Measurements from ENCODE around the gene ADAMTS12. TPM values are rescaled to one million over a fixed set of nuclear protein-coding genes. Genes with fewer than 3 reads are reported as not detected.

ADAMTS12 gene
- total RNA-seq, 3 donors from 2014 or later = 4.4 to 17.4 (median 15.0) TPM

GRCh38 chr5:33781286-33781685 lies 110.5 kb downstream of the ADAMTS12 start:
- intact Hi-C loops (cut with DNase I; ENCODE audit: low total_unique reads) = no loop called here
- TF ChIP-seq POLR2A (IDR thresholded peaks at IDR 0.05) (no peak), CTCF (IDR thresholded peaks at IDR 0.05) (no peak), POLR2AphosphoS5 (IDR thresholded peaks at IDR 0.05) (no peak)
- Histone ChIP-seq H3K36me3 (peaks cover 4% of the 10 kb centered on the region), H3K9me3 (peaks cover 4 to 8% of the 10 kb centered on the region in 2 donors), H3K4me3 (no peak overlapping the region), H3K27me3 (no peaks in the 10 kb centered on the region), H3K27ac (no peak overlapping the region), H3K4me1 (no peaks in the 10 kb centered on the region)
- no peak for DNase-seq (ENCODE audit: low spot score in 2 of 2)

- H3K36me3 ChIP-seq = peaks cover 4% of the 10 kb centered on the region
- H3K4me1 ChIP-seq = peaks cover 0 to 4% of the 10 kb centered on the region in 2 donors
- intact Hi-C loops (cut with DNase I; ENCODE audit: low total_unique reads) = no loop called here
- no peak overlapping the region for H3K4me3 ChIP-seq
- TF ChIP-seq CTCF (IDR thresholded peaks at IDR 0.05) (no peak), POLR2AphosphoS5 (IDR thresholded peaks at IDR 0.05) (no peak), POLR2A (IDR thresholded peaks at IDR 0.05) (no peak)
- H3K9me3 ChIP-seq = peaks cover 0 to 8% of the 10 kb centered on the region in 2 donors
- no peak for DNase-seq (ENCODE audit: low spot score in 2 of 2)
- H3K27ac ChIP-seq = no peak overlapping the region
- H3K27me3 ChIP-seq = no peaks in the 10 kb centered on the region
Observed at GRCh38 chr5:33776151-33776660, 115.6 kb downstream of the ADAMTS12 start.

GRCh38 chr5:33774341-33774740 lies 117.4 kb downstream of the ADAMTS12 start:
- no peaks in the 10 kb centered on the region for H3K27me3 ChIP-seq
- intact Hi-C loops (cut with DNase I; ENCODE audit: low total_unique reads) = no loop called here
- no peak for DNase-seq (ENCODE audit: low spot score in 2 of 2)
- H3K27ac ChIP-seq = no peak overlapping the region
- H3K4me3 ChIP-seq = no peak overlapping the region
- TF ChIP-seq CTCF (IDR thresholded peaks at IDR 0.05) (no peak), POLR2AphosphoS5 (IDR thresholded peaks at IDR 0.05) (no peak)
- peaks cover 4% of the 10 kb centered on the region for H3K36me3 ChIP-seq
- peaks cover 0 to 4% of the 10 kb centered on the region in 2 donors for H3K4me1 ChIP-seq
- H3K9me3 ChIP-seq = peaks cover 0 to 8% of the 10 kb centered on the region in 2 donors

GRCh38 chr5:33772380-33772897 lies 119.4 kb downstream of the ADAMTS12 start:
- no peaks in the 10 kb centered on the region for H3K9me3 ChIP-seq
- no peaks in the 10 kb centered on the region for H3K36me3 ChIP-seq
- no peak overlapping the region for H3K4me3 ChIP-seq
- H3K27ac ChIP-seq = peak overlapping the region in 1 of 2 donors; percentile 67
- peaks cover 0 to 4% of the 10 kb centered on the region in 2 donors for H3K4me1 ChIP-seq
- TF ChIP-seq POLR2A (IDR thresholded peaks at IDR 0.05) = no peak
- no peak for TF ChIP-seq CTCF (IDR thresholded peaks at IDR 0.05)
- TF ChIP-seq POLR2AphosphoS5 (IDR thresholded peaks at IDR 0.05) = no peak
- no peak for DNase-seq (ENCODE audit: low spot score in 2 of 2)
- H3K27me3 ChIP-seq = no peaks in the 10 kb centered on the region
- intact Hi-C loops (cut with DNase I; ENCODE audit: low total_unique reads) = no loop called here

- peaks cover 0 to 4% of the 10 kb centered on the region in 2 donors for H3K4me1 ChIP-seq
- no peak for DNase-seq (ENCODE audit: low spot score in 2 of 2)
- no peak overlapping the region for H3K27ac ChIP-seq
- H3K4me3 ChIP-seq = no peak overlapping the region
- intact Hi-C loops (cut with DNase I; ENCODE audit: low total_unique reads) = no loop called here
- H3K27me3 ChIP-seq = no peaks in the 10 kb centered on the region
- H3K9me3 ChIP-seq = no peaks in the 10 kb centered on the region
- no peak for TF ChIP-seq POLR2AphosphoS5 (IDR thresholded peaks at IDR 0.05)
- no peak for TF ChIP-seq CTCF (IDR thresholded peaks at IDR 0.05)
- TF ChIP-seq POLR2A (IDR thresholded peaks at IDR 0.05) = no peak
- H3K36me3 ChIP-seq = no peaks in the 10 kb centered on the region
Observed at GRCh38 chr5:33769968-33770367, 121.8 kb downstream of the ADAMTS12 start.
